T-helper 1 cell treated with Interleukin-12 subunit alpha and Interleukin-12 subunit beta and Interleukin-4 antibody, amounts not matched to agents 30 ng/mL and 1 ng/mL, for 36 hours (primary cell): ENCODE results near the gene ALDH3A1. TPM values are rescaled to one million over a fixed set of nuclear protein-coding genes. Genes with fewer than 3 reads are reported as not detected.

ENCODE experiments used
- intact Hi-C: fragments of 100-400 bp; cut with micrococcal nuclease; formaldehyde crosslinking; loops from one replicate; pipeline ENCODE4 v1.15.1; 2024
- total RNA-seq: library from RNA; stranded (reverse); gene quantifications from 2 replicates; pipeline ENCODE4 v1.2.3, GENCODE V29; 2022

ALDH3A1 gene
- total RNA-seq, 1 donor from 2014 or later = not detected

- intact Hi-C loops = no loop called here
Observed at GRCh38 chr17:19742495-19742894, 5.6 kb downstream of the ALDH3A1 start.

GRCh38 chr17:19741832-19742457 lies 6.2 kb downstream of the ALDH3A1 start:
- intact Hi-C loops = no loop called here

GRCh38 chr17:19740933-19741332 lies 7.2 kb downstream of the ALDH3A1 start:
- intact Hi-C loops = no loop called here

DNA sequence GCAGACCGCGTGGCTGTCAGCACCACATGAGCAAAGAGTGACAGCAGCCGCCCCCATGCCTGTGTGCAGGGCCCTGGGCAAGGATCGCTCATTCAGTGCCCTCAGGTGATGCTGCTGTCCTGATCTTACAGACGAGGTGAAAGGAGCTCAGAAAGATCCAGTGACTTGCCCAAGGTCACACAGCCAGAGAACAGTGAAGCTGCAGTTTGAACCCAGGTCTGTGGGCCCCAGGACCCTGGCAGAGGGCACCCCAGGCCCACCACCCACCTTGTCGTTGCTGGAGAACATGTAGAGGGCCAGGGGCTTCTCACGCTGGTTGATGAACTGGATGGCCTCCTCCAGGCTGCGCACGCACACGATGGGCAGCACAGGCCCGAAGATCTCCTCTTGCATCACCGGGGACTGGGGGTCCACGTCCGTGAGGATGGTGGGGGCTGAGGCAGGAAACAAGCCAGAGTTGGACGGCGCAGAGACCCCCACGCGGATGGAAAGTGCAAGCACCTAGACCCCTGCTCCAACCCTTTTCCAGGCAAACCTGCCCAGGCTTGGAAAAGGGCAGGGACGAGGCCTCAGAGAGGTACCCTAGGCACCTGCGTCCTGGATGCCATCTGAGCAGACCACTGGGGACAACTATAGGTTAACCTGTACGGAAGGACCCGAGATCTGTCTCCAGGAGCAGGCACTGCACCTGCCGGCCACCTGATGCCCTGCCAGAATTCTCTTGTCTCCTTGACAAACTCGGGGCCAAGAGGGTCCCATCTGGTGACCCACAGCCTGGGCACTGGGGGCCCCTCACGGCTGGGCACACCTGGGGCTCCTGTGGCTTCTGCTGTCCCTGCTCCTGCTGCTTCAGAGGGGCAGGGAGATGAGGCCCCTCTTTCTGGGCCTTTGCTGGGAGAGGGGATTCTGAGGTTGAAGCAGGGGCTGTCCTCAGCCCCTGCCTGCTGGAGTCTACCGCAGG lies 8.6 kb downstream of the ALDH3A1 start:
- intact Hi-C loops = no loop called here

GRCh38 chr17:19738757-19739156 lies 9.3 kb downstream of the ALDH3A1 start:
- intact Hi-C loops = no loop called here

GRCh38 chr17:19738073-19738449 lies 10.0 kb downstream of the ALDH3A1 start:
- intact Hi-C loops = no loop called here

- intact Hi-C loops = no loop called here
Observed at GRCh38 chr17:19737305-19738072, 10.6 kb downstream of the ALDH3A1 start.

DNA sequence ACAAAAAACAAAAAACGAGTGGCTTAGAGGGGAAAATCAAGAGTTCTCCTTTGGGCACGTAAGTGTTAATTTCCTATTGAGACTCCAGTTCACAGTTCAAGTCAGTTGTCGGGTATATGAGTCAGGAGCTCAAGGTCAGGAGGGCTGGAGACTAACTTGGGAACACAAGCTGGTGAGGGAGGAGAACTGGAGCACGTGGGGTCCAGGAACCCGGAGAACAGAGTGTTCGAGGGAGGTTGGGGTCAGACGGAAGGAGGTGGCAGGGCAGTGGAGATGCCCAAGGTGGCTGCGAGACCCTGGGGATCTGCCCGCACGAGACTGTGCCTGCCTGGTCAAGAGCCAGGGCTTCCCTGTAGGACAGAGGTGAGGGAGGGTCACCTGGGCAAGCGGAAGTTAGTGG lies 12.0 kb downstream of the ALDH3A1 start:
- intact Hi-C loops = no loop called here

DNA sequence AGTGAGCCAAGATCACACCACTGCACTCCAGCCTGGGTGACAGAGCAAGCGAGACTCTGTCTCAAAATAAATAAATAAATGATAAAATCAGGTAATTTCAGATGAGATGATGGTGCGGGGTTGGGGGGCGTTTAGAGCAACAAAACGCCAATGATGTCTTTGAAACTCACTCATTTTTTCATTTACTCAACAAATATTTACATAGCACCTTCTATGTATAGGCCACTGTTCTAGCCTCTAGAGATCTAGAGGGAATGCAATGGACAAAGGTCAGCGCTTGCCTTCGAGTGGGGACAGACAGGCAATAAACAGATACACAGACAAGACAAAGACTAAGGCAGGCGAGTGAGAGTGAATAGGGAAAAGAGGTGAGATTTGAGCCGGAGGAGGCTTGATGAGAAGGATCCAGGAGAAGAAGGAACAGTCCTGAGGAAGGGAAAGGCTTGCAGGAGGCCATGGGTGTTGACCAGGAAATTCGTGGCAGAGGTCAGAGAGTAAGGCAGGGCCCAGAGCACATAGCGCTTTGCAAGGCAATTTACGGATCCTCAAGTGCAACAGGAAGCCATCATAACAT lies 14.1 kb downstream of the ALDH3A1 start:
- intact Hi-C loops = no loop called here

- intact Hi-C loops = no loop called here
Observed at GRCh38 chr17:19731626-19732025, 16.5 kb downstream of the ALDH3A1 start.

- intact Hi-C loops = no loop called here
Observed at GRCh38 chr17:19730843-19731242, 17.3 kb downstream of the ALDH3A1 start.

DNA sequence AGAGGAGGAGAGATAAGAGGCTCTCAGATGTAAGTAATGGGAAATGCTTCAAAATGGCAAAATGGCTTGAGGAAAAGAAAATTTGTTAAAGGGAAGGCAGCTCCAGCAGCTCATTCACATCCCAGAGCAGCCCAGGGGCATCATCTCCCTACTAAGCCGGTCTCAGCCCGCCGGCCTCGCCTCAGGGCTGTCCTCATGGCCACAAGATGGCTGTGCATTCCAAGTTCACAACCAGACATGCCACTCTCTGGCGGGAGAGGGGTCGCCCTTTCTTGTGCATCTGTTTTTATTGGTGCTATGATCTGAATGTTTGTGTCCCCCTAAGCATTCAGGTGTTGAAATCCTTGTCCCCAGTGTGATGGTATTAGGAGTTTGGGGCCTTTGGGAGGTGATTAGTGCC lies 18.2 kb downstream of the ALDH3A1 start:
- intact Hi-C loops = no loop called here

DNA sequence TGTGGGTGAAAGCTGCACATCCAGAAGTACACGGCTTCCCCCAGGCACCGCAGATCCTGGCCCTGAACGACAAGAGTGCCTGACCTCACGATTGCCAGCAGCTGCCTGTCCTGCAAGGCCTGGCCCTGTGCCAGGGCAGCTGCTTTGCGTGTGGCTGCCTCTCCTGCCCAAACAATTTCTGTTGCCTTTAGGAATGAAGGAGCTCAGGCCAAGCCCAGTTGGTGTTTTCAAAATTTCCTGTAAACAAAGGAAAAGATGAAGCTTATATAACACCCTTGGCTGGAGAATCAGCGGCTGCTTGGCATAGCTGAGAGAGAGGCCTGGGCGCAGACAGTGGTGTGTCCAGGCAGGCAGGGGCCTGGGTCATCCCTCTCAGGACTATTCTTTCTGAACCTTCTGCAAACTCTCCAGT lies 20.0 kb downstream of the ALDH3A1 start:
- intact Hi-C loops = no loop called here

DNA sequence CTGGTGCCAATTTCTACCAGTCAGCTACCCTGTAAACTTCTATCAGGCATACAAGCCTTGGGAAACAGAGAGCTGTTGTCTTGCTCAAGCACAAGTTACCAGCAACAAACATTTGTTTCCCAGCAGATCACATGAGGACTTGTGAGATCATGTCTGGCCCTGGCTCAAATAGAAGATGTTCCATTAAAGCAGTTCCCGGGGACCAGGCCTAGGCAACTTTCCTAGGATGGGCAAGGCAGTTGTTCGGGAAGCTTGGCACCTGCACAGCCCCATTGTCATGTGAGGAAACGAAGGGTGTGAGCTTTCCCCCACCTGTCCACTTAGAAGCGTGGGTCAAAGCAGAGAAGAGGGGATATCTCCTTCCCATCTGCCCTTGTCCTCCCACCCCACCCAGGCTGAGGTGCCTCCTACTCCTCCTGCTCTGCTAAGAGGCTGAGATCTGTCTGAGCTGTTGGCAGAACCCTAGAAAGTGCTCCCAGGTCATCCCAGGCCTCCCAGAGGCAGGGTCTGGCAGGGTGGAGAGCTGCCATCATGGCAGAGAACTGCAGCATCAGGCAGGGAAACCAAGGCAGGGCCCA lies 20.5 kb downstream of the ALDH3A1 start:
- intact Hi-C loops = no loop called here

DNA sequence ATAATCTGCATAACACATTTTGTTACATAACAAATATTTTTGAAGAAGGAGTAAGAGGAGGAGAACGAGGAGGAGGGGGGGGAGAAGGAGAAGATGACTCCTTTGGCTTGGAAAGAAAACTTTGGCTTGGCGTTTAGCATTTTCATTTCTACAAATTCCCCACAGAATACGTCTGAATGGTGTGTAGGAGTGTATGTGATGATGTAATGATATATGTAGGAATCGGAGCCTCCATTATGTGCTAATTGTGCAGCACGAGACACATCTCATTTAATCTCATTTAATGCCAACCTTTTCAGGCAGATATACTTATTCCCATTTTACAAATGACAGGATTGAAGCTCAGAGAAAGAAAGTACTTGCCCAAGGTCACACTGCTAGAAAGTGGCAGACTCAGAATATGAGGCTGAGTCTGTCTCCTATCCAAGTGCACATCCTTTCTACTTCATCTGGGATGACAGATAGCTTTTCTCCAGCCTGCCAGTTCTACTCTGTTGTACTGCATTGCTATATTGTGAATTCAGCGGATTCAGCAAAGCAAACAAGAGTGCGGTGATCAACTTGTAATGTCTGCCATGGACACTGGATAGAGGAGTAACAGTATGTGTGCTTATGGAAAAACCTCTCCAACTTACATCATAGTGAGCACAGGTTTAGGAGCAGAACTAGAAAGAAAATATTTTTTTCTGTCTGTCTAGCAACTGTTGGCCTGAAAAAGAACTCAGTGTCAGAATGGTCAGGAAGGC lies 21.3 kb downstream of the ALDH3A1 start:
- intact Hi-C loops = no loop called here

DNA sequence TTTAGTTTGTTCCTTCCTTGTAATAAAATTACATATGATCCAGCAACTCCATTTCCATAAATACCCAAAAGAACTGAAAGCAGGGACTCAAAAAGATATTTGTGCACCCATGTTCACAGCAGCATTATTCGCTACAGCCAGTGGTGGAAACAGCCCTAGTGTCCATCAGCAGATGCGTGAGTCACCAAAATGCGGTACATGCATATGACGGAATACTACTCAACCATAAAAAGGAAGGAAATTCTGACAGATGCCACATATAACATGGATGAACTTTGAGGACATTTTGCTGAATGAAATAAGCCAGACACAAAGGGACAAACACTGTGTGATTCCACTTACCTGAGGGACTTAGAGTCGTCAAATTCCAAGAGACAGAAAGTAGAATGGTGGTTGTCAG lies 22.6 kb downstream of the ALDH3A1 start:
- intact Hi-C loops = no loop called here

- intact Hi-C loops = no loop called here
Observed at GRCh38 chr17:19724501-19725420, 23.3 kb downstream of the ALDH3A1 start.

DNA sequence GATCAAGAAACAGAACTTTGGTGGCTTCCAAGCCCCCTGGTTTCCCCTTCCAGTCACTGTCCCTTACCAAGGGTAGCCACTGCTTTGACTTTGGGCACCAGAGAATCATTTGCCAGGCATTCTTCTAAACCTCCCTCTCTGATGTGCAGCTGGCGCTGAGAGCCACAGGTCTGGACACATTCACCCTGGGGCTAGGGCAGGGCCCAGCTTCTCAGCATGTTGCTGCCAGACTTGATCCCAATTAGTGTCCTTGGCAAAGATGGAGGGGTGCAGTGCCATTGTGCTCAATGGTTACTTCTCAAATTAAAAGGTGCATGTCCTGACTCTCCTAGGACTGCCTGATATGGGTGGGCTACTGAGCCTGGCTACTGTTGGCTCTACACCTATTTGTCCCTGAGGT lies 24.1 kb downstream of the ALDH3A1 start:
- intact Hi-C loops = no loop called here

- intact Hi-C loops = no loop called here
Observed at GRCh38 chr17:19720631-19721426, 27.3 kb downstream of the ALDH3A1 start.
